ENCODE results near the gene UBQLNL.

- TF ChIP-seq GLI2 (tag by site-specific recombination; IDR thresholded peaks at IDR 0.05; ENCODE audit: borderline replicate concordance, low read depth) (no peak), CTCF (tag by site-specific recombination; IDR thresholded peaks at IDR 0.05) (no peak), ZNF155 (tag by site-specific recombination; IDR thresholded peaks at IDR 0.05) (no peak)
Observed at GRCh38 chr11:5499671-5500070, 16.8 kb downstream of the UBQLNL start.

Measured in HEK293 (cell line).